Measurements from ENCODE around the gene EXOC6B. TPM values are rescaled to one million over a fixed set of nuclear protein-coding genes. Genes with fewer than 3 reads are reported as not detected.

Gene EXOC6B
- total RNA-seq, 1 experiment from 2014 or later, result 8.4 TPM

DNA sequence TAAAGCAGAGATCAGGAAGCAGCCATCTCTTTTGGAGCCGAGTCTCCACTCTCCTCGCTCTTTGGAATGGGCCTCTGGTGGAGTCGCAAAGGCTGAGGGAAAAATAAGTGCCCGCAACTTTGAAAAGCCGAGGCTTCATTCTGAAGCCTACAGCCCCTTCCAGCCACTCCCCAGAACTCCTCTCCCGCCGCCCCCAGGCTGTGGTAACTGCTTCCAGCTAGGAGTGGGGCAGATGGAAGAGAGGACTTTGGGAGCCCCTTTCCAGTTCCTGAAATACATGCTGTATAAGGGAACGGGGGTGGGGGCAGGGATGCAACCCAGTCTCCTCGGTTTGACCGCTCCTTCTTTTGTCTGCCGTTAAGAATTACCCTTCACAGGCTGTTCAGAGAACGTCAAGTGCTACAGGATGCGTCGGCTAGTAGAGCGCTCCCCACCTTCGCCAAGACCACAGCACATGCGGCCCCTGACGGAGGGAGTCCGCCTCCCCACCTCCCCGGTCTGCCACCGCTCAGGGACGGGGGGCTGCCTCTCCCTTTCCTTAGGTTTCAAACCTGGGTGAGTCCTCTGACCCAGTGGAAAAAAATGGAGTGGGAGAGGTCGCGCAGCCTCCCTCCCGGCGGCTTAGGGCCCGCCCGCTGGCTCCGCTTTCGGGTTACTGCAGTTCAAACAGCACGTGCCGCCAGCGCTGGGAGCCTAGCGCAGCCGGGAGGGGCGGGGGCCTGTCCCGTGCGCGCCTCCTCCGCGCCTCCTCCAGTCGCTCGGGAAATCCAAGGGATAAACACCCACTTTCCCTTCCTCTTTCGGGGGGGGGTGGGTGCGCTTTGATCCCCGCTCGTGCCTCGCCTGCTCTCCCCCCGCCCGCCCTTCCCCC lies 683.0 kb downstream of the EXOC6B start:
- no peak for DNase-seq (ENCODE audit: extremely low read depth, low read depth)

DNA sequence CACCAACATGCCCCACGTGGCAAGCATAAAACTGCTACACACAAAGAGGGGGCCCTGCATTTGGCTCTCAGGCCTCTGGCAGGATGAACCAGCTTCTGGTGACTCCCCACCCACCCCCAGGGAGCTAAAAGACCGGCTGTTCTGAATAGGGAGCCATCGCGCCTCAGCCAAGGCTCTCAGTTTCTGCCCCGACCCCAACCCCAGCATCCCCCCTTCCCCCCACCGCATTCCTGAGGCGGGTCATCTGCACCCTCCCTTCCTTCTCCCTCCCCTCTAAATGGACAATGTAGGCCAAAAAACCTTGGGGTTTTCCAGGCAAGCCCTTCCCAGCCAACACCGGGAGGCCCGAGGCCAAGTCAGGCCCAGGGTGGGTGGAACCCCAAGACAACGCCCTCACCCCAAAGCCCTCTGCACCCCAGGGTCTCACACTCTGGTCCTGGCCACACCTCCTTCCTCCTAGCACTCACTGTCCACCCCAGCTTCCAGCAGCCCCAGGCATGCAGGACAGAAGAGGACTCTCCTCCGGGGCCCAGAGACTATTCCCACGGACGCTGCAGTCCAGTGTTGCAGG lies 683.9 kb downstream of the EXOC6B start:
- DNase-seq (ENCODE audit: extremely low read depth, low read depth), result no peak

DNA sequence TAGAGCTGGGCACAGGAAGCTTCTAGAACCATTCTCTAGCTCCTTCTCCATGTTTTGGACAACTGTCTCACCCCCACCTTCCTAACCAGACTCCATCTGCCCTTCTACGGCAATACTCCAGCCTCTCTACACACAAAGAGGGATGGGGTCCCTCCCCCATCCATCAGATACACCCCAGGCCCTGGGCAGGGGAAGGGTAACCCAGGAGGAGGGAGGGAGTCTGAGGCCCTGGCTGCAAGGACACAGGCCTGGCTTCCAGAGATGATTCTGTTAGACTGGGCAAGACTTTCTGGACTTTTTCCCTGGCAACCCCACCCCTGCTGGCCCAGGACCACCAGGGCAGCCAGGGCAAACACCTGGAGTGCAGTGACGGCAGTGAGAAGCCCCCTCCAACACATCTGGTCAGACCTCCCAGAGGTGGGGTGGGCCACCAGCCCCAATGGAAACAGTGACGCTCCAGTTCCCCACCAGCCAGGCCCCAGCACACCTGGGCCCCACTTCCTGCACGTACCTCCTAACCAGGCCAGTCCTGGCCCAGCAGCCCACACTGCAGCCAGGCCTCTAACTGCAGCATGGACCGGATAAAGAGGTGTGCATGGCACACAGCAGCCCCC lies 684.7 kb downstream of the EXOC6B start:
- DNase-seq (ENCODE audit: extremely low read depth, low read depth), result no peak

DNA sequence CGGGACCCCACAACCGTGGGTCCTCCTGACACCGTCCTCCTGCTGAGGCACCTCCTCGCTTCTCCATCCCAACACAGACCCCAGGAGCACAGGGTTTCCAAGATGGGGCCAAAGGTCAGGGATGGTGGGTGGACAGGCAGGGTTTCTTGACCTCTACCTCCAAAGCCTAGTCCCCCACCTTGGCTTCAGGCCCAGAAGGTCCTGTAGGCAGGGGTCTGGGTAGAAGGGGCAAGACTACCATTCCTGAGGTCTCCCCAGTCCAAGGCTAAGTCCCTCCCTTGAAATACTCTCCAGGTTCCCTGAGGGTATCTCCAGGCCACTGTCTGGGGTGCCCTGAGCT lies 685.2 kb downstream of the EXOC6B start:
- DNase-seq (ENCODE audit: extremely low read depth, low read depth), result no peak

DNA sequence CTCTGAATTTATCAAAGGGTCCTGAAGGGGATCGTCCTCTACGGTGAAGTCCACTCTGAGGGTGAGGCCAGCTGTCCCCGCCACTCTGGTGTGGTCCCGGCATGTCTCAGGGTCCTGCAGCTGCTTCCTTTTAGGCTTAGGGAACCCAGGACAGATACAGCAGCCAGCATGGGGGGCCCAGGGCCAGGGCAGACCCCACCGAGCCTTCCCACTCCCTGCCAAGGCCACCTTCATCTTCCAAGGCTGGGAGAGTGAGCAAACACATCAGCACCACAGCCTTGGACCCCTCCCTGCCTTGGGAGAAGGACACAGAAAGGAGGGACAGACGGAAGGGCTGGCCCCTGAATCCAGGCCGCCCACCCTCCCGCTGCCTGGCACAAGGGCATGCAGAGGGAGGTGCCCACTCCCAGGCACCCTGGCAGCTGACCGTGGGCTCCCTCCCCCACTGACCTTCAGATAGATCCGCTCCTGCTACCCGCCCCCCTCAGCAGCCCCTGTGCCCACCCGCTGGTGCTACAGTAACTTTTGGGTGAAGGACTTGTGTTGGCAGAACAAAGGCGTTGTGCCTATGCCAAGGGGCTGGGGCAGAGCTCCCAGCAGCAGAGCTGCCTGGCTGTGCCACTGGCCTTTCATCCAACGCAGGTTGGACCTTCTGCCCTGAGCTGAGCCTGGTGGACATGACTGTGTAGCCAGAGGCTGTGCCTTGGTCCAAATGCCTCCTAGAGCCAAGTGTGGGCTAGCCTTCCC lies 685.8 kb downstream of the EXOC6B start:
- no peak for DNase-seq (ENCODE audit: extremely low read depth, low read depth)

- no peak for DNase-seq (ENCODE audit: extremely low read depth, low read depth)
Observed at GRCh38 chr2:72139471-72139873, 686.4 kb downstream of the EXOC6B start.

DNA sequence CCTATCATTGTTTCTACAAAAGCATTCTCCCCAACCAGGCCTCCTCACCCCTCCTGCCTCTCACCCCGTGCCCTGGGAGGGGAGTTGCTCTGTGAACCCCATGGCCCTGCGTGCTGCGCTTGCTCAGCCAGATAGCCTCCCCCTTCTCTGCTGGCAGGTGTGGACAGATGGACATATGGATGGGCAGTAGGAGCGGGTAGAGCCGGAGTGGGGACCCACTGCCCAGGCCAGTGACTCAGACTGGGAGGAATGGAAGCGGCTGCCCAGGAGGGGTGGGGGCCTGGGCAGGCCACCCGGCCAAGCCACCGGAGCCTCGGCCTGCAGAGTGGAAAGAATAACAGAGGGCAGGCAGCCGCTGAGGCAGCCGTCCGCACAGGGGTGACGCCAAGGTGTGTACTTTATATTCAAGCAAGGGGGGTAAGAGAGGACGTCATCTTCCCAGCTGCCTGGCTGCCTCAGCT lies 686.9 kb downstream of the EXOC6B start:
- no peak for DNase-seq (ENCODE audit: extremely low read depth, low read depth)

DNA sequence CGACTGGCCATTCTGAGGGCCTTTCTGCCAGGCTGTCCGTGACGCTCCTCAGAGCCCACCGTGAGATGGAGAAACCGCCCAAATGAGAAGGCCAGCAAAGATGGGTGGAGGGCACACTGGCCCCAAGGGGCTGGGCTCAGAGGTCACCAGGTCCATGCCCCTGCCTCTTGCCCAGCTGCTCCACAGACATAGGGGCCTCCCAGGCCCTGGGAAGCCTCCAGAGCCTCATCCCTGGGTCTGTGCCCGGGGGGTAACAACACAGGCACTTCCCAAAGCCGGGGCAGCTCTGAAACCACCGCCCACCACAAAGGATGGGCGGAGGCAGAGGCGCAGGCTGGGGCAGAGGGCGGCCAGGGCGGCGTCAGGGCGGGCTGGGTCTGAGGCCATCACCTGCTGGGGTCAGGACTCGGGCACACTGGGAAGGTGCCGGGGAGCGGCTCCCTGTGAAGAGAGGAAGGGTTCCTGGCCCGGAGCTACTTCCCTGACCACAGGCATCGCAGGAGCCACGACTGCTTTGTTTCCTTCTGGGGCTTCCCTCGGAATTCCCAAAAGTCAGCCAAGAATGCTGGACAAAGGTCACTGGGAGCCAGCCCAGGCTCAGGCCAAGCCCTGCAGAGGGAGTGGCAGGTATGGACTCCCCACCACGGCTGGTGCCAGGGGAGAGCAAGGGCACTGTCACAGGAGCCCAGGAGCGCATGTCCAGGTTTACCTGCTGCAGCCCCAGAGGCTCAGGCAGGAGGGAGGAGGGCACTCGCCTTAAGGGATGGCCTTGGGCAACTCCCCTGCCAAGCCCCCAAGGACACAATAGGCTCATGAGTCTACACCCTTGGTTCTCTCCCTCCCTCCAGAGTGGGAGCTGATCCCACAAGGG lies 687.6 kb downstream of the EXOC6B start:
- no peak for DNase-seq (ENCODE audit: extremely low read depth, low read depth)

DNA sequence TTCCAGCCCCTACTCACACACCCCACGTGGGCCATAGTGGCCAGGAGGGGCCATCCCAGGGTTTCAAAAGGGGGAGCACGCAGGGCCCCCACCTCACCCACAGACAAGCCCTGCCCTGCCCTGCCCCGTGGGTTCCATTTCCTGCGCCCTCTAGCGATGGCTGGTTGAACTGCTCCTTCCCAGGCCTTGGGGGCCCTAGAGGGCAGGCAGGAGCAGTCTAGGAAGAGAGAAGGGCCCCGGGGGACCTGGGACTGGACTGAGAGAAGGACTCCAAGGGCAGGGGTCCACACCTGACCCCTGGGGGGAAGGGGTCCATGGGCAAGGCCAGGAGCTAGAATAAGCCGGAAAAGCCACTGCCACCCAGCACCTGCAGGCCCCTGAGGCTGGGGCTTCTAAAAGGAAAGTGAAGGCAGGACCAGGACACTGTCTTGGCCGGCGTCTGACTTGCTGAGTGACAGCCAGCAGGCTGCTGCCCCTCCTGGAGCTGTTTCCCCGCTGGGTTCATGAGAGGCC lies 688.3 kb downstream of the EXOC6B start:
- DNase-seq (ENCODE audit: extremely low read depth, low read depth), result peak; percentile 70

GRCh38 chr2:72136933-72137497 lies 688.8 kb downstream of the EXOC6B start:
- DNase-seq (ENCODE audit: extremely low read depth, low read depth), result no peak

DNA sequence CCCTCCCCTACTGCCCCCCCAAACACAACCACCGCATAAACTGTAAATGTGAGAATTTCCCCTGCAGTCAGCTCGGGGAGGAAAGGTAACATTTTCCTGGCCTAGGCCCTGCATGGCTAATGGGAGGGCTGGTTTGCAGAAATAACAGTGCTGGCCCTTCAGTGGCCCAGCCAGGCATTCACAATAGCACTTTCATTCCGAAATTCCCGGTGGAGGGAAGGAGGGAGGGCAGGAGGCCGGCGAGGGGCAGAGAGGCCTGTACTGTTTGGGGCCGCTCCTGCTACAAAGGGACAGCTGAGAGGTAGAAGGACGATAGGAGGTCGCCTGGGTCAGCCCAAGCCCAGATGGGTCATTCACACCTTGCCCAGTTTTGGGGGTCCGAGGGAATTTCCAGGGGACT lies 689.5 kb downstream of the EXOC6B start:
- no peak for DNase-seq (ENCODE audit: extremely low read depth, low read depth)

DNA sequence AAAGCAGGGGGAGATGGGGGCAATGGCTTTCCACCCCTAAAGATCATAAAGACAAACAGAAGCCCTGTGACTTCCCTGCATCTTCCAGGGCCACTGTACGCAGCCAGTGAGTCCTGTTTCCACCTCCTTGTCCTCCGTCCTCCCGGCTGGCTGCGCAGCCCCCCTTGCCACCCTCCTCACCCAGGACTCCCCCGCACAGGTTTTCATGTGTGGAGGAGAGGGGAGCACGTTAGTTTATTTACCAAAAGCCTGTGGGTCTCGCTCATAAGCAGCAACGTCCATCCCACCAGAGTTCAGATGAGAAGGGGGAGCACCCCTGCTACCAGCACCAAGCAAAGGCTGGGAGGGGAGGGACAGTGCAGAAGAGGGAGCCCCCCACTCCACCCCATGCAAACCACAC lies 689.9 kb downstream of the EXOC6B start:
- no peak for DNase-seq (ENCODE audit: extremely low read depth, low read depth)

GRCh38 chr2:72134997-72135800 lies 690.6 kb downstream of the EXOC6B start:
- no peak for DNase-seq (ENCODE audit: extremely low read depth, low read depth)

- no peak for DNase-seq (ENCODE audit: extremely low read depth, low read depth)
Observed at GRCh38 chr2:72134408-72134996, 691.3 kb downstream of the EXOC6B start.

DNA sequence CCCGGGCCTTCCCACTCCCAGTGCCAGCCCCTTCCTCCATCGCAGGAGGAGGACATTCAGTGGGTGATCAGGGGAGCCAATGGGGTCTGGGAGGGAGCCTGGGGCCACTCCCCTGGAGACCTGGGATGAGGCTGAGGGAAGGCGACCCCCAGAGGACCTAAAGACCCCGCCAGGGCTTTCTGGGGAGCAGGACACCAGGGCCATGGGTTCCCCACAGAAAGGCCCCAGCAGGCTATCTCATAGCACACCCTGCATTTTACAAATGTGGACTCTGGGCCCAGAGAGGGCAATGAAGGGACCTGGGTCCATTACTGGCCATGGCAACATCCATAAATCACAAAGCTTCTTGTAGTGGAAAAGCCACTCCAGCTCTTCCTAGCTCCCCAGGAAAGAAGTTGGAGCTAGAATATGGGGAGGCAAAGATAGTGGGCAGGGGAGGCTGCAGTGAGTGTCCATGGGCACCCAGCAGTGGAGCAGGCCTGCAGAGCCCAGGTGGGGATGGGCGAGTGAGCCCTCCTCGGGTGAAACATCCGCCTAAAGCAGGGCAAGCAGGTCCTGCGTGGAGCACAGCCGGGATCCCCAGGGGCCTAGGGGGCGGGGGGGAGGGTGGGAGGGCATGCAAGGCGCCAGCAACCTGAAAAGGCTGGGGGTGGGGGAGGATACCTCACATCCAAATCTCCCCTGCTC lies 692.0 kb downstream of the EXOC6B start:
- DNase-seq (ENCODE audit: extremely low read depth, low read depth), result no peak

GRCh38 chr2:72132981-72133720 lies 692.7 kb downstream of the EXOC6B start:
- DNase-seq (ENCODE audit: extremely low read depth, low read depth), result no peak
